HCT116 (cell line): ENCODE measurements around the gene C17orf67. TPM values are rescaled to one million over a fixed set of nuclear protein-coding genes. Genes with fewer than 3 reads are reported as not detected.

Experiments used
- ATAC-seq: fragments of 200-7000 bp; cut with Tn5 transposase; 2 replicates; pipeline ENCODE4 v1.9.1; 2020; ENCODE audit warnings: mild to moderate bottlenecking, moderate library complexity
- BruUV-seq: library from RNA; stranded (reverse); fragments of 400-500 nt; replicated peaks from 2 replicates; lab custom pipeline; 2021; lab: Mats Ljungman, UMichigan
- CTCF ChIA-PET: fragments of 300-600 bp; sonication (Branson Sonifier 250); formaldehyde crosslinking; loops from one replicate; lab custom pipeline; 2021; ENCODE audit warnings: antibody characterized with exemption; lab: Charles Lee
- POLR2A ChIA-PET: fragments of 300-600, 350-600 bp; sonication (Branson Sonifier 250); formaldehyde crosslinking; loops from one replicate; lab custom pipeline; 2021; ENCODE audit warnings: antibody characterized with exemption; lab: Charles Lee
- RAD21 ChIA-PET, 2 experiments: fragments of 300-600 bp; sonication (Branson Sonifier 250); formaldehyde crosslinking; loops; one replicate each; lab custom pipeline; 2023; ENCODE audit warnings: low total read pairs in 2 of 2; ENCODE audit not compliant: uncharacterized antibody in 2 of 2, unreplicated experiment in 2 of 2, low non-redundant PET in 1 of 2; lab: Charles Lee
- DNase-seq: peaks from one replicate; pipeline ENCODE4 v3.0.0-alpha.2; 2010; ENCODE audit warnings: low read depth, low spot score
- H2AFZ ChIP-seq: fragments of 200-600 bp; shearing (Covaris generic), sonication (generic); 2 replicates; pipeline ENCODE4 v1.6.1; 2017; ENCODE audit warnings: low read depth, mixed run types, mixed read lengths, antibody characterized with exemption, low read length; ENCODE audit not compliant: poor library complexity, severe bottlenecking
- H3K27ac ChIP-seq: 2 replicates; pipeline ENCODE4 v1.5.1; 2012; ENCODE audit warnings: low read depth, low read length
- H3K27me3 ChIP-seq: fragments of 200-600 bp; sonication (generic); 2 replicates; pipeline ENCODE4 v1.6.1; 2016; ENCODE audit warnings: mixed run types, low read length, mixed read lengths; ENCODE audit not compliant: insufficient read depth
- H3K36me3 ChIP-seq, 2 experiments: fragments of 200-500 bp in 1 of 2; fragments of 200-600 bp in 1 of 2; sonication (Bioruptor generic) in 1 of 2; sonication (generic) in 1 of 2; 2 replicates each; pipeline versions ENCODE4 v1.5.1 to v1.6.1; 2014 to 2016; ENCODE audit warnings: low read length in 2 of 2, inconsistent platforms in 1 of 2, mixed read lengths in 1 of 2, mixed run types in 1 of 2; ENCODE audit not compliant: insufficient read depth in 2 of 2, control insufficient read depth in 1 of 2
- H3K4me1 ChIP-seq, 2 experiments: fragments of 200-600 bp in 1 of 2; sonication (generic) in 1 of 2; 2 replicates each; pipeline versions ENCODE4 v1.5.1 to v1.6.1; 2012 to 2017; ENCODE audit warnings: low read length in 2 of 2, inconsistent platforms in 1 of 2, mild to moderate bottlenecking in 1 of 2, mixed read lengths in 1 of 2, mixed run types in 1 of 2, moderate library complexity in 1 of 2; ENCODE audit not compliant: insufficient read depth in 2 of 2, control insufficient read depth in 1 of 2
- H3K4me2 ChIP-seq: fragments of 200-600 bp; sonication (generic); 2 replicates; pipeline ENCODE4 v1.6.1; 2017; ENCODE audit warnings: mixed run types, low read length, mixed read lengths
- H3K4me3 ChIP-seq, 2 experiments: fragments of 200-600 bp in 1 of 2; sonication (generic) in 1 of 2; replicated peaks in 1 of 2; 2 replicates each; pipeline ENCODE4 v1.5.1; 2011 to 2016; ENCODE audit warnings: low read length in 2 of 2, control low read depth in 1 of 2, low read depth in 1 of 2, mild to moderate bottlenecking in 1 of 2, mixed read lengths in 1 of 2, mixed run types in 1 of 2
- H3K79me2 ChIP-seq: fragments of 200-600 bp; sonication (generic); 2 replicates; pipeline ENCODE4 v1.6.1; 2017; ENCODE audit warnings: mild to moderate bottlenecking, mixed run types, low read length, moderate library complexity, mixed read lengths; ENCODE audit not compliant: insufficient read depth
- H3K9ac ChIP-seq: fragments of 200-600 bp; sonication (generic); 2 replicates; pipeline ENCODE4 v1.6.1; 2016; ENCODE audit warnings: low read length, mixed read lengths
- H3K9me2 ChIP-seq: fragments of 200-600 bp; sonication (generic), shearing (Covaris generic); 2 replicates; pipeline ENCODE4 v1.6.1; 2017; ENCODE audit warnings: mixed run types, mild to moderate bottlenecking, moderate library complexity; ENCODE audit not compliant: insufficient read depth
- H3K9me3 ChIP-seq, 2 experiments: fragments of 200-500 bp in 1 of 2; fragments of 200-600 bp in 1 of 2; sonication (Bioruptor generic) in 1 of 2; sonication (generic) in 1 of 2; 2 replicates each; pipeline ENCODE4 v1.6.1; 2014 to 2017; ENCODE audit warnings: low read length in 2 of 2, mixed read lengths in 2 of 2, inconsistent platforms in 1 of 2, low read depth in 1 of 2, mild to moderate bottlenecking in 1 of 2, mixed run types in 1 of 2, moderate library complexity in 1 of 2; ENCODE audit not compliant: control insufficient read depth in 1 of 2, insufficient read depth in 1 of 2
- H4K20me1 ChIP-seq: fragments of 200-600 bp; sonication (generic), shearing (Covaris generic); 2 replicates; pipeline ENCODE4 v1.6.1; 2017; ENCODE audit warnings: mixed run types, mild to moderate bottlenecking, moderate library complexity; ENCODE audit not compliant: insufficient read depth
- CBX3 ChIP-seq: IDR thresholded peaks from 2 replicates; pipeline ENCODE4 v1.6.1; 2012; ENCODE audit warnings: low read depth
- CEBPB ChIP-seq: IDR thresholded peaks from 2 replicates; pipeline ENCODE4 v1.6.1; 2012; ENCODE audit warnings: low read depth
- FOSL1 ChIP-seq: IDR thresholded peaks from 2 replicates; pipeline ENCODE4 v1.6.1; 2012; ENCODE audit warnings: low read depth
- SIN3A ChIP-seq: IDR thresholded peaks from 2 replicates; pipeline ENCODE4 v1.6.1; 2012; ENCODE audit warnings: low read depth
- intact Hi-C: fragments of 100-400 bp; cut with micrococcal nuclease; formaldehyde crosslinking; loops from 2 replicates; pipeline ENCODE4 v1.10.0; 2022
- total RNA-seq: library from RNA; stranded (reverse); gene quantifications from one replicate; pipeline ENCODE4 v1.2.1, GENCODE V29; 2021; ENCODE audit not compliant: unreplicated experiment

The C17orf67 gene
- total RNA-seq, 1 experiment from 2014 or later: 0.84 TPM

- ATAC-seq (no peak), DNase-seq (no peak)
- no peaks in the 10 kb centered on the region for H3K4me1 ChIP-seq
- no peaks in the 10 kb centered on the region for H4K20me1 ChIP-seq
- RAD21 ChIA-PET: no interaction called here
- no peaks in the 10 kb centered on the region for H3K9me3 ChIP-seq
- peaks cover 6% of the 10 kb centered on the region; the same call in 1 of the 2 replicates for H3K27me3 ChIP-seq
- H3K36me3 ChIP-seq: no peaks in the 10 kb centered on the region
- H2AFZ ChIP-seq: no peak overlapping the region
- no peak for TF ChIP-seq SIN3A
- no peak for TF ChIP-seq FOSL1
- no peak for TF ChIP-seq CBX3
- CTCF ChIA-PET: interaction anchor here (1.0 kb wide), 1 partner anchor 9 kb away, joined by 3 read pairs; no protein-coding TSS in a partner anchor
- H3K9me2 ChIP-seq: no peaks in the 10 kb centered on the region
- H3K9ac ChIP-seq: no peak overlapping the region
- no peak overlapping the region for H3K4me3 ChIP-seq
- no TSS peak for BruUV-seq
- POLR2A ChIA-PET: no interaction called here
- no peaks in the 10 kb centered on the region for H3K79me2 ChIP-seq
- intact Hi-C loops: no loop called here
- no peak overlapping the region for H3K27ac ChIP-seq
- no peak overlapping the region for H3K4me2 ChIP-seq
Measured at GRCh38 chr17:56810891-56811775, 22.6 kb downstream of the C17orf67 start.

- intact Hi-C loops: no loop called here
- Histone ChIP-seq H3K4me1 (no peaks in the 10 kb centered on the region), H3K27me3 (peaks cover 6% of the 10 kb centered on the region; the same call in 1 of the 2 replicates)
- no TSS peak for BruUV-seq
- TF ChIP-seq CEBPB: no peak
- TF ChIP-seq, all 23 proteins: peak for 0
- Histone ChIP-seq H3K27ac (no peak overlapping the region), H3K79me2 (no peaks in the 10 kb centered on the region), H3K4me2 (no peak overlapping the region), H3K9me2 (no peaks in the 10 kb centered on the region), H3K9me3 (no peaks in the 10 kb centered on the region), H3K36me3 (no peaks in the 10 kb centered on the region), H3K4me3 (no peak overlapping the region), H3K9ac (no peak overlapping the region), H2AFZ (no peak overlapping the region), H4K20me1 (no peaks in the 10 kb centered on the region)
- DNase-seq: no peak
- ChIA-PET POLR2A (no interaction called here), RAD21 (no interaction called here), CTCF (interaction anchor here (0.7 kb wide), 1 partner anchor 10 kb away, joined by 3 read pairs; no protein-coding TSS in a partner anchor)
- no peak for ATAC-seq
Measured at GRCh38 chr17:56810343-56810742, 23.4 kb downstream of the C17orf67 start.
